ENCODE measurements around the gene FGF3.

Gene FGF3

DNA sequence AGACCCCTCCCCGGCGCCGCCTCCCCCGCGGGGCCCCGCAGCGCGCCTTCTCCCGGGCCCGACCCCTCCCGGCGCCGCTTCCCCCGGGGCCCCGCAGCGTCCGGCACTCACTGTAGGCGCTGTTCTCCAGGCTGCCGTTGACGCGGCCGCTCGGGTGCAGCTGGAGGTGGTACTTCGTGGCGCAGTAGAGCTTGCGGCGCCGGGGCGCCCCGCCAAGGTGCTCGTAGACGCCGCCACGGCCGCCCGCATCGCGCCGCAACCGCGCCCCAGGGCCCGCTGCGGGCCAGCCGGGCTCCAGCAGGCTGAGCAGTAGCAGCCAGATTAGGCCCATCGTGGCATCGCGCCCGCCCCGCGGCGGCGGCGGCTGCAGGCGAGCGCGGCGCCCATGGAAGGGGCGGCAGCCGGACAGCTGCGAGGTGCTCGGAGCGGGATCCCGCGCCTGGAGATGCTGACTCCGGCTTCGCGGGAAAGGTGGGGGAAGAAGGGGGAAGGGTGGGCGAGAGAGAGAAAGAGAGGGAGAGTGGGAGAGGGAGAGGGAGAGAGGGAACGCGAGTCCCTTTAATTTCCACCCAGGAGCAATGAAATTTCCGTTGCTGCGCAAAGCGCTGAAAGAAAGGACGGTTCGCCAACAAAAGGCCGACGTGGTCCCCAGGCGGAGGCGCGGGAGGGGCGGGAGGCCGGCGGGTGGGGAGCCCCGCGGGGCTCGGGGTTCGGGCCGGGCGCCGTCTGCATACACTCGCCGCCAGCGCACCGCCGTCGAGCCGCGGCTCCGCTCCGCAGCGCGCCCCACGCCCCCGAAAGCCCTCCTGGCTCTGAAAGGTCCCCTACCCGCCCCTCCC lies at the start of gene FGF3:
Gene FGF3, minus strand, starts transcription at position 814 of the 839 bp plus-strand sequence. Its CDS starts 483 bp downstream, at position 331.
- no peak for DNase-seq

DNA sequence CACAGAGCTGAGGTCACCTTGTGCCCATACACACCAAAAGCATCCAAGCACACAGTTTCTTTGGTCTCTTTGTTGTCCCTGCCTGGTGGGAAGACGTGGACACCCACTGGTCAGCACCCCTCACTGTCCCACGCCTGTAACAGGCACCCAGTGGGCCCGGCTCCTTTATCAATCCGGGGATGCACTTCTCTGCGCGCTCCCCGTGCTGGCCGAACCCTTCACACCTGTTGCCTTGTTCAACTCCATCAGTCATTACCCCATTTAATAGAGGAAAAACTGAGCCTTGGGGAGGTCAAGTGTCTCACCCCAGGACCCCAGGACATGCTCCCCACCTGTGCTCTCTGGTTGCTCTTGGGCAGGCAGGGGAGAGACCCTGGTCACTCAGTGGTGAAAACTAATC lies 49.7 kb upstream of the FGF3 start:
- no peak for DNase-seq

DNA sequence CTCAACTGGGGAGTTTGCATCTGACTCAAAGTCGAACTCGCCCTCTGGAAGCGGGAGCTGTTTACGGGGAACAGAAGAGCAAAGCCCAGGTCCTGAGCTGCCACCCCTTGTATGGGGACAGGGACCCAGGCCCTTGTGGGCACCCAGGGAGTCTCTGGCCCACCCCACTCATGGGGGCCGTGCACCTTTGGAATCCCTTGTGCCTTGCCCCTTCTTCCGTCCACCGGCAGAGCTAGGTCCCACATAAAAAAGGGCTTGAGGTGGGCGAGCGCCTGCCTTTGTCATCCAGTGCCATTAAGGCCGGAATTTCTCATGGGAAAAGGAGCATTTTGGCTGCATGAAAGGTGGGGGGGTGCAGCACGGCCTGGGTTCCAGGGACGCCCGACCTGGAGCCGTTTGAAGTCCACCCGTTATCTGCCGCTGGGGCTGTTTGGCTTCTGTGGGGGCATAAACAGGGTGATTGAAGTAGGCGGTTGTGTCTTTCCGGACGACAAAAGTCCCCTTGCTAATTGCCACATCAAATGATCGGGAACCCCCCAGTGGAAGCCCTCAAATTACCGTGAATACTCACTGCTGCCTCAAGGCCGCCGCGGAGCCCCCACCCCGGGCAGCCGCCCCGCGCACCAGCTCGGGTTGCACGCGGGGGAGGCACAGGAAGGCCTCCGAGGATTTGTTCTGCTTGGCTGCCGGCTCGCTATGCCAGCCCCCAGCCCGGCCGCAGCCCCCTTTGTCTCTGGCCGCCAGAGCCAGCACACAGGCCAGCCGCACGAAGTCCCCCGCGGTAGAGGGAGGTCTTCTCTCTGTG lies 49.0 kb upstream of the FGF3 start:
- DNase-seq, result no peak

DNA sequence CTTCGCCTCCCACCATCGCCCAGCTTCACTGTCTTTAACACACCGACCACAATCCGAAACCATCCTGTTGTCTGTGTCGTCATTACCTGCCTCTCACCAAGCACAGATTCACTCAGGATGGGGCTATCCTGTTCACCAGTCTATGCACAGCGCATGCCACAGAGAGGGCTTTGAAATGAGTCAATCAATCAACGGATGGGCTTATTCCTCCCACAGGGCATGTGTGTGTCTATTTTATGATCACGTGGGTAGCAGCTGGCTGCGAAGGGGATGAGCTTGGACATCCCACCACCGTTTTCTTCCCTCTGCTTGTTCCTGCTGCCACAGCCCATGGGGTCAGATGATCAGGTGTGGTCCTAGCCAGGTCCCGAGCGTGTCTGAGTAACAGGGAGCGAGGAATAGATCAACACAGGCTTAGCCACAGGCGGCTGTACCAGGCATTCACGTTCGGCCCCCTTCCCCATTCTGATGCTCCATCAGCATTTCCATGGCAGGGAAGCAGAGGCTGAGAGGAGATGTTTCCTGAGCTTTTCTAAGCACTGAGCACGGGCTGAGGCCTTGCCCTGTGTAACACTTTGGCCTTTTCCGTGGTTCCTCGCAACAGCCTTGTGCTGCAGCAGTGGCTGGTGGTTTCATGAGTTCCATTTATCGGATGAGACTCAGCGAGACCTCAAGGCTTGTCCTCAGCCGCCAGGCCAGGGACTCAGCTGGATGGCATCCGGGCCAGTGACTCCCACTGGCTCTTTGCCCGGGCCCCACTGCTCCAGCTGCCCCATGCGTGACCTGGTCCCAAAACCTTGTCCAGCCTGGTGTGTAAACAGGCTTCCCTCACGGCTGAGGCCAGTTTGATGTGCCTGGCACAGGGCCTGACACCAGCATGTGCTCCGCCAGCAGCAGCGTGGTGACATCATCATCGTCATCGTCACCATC lies 48.1 kb upstream of the FGF3 start:
- DNase-seq, result no peak

DNA sequence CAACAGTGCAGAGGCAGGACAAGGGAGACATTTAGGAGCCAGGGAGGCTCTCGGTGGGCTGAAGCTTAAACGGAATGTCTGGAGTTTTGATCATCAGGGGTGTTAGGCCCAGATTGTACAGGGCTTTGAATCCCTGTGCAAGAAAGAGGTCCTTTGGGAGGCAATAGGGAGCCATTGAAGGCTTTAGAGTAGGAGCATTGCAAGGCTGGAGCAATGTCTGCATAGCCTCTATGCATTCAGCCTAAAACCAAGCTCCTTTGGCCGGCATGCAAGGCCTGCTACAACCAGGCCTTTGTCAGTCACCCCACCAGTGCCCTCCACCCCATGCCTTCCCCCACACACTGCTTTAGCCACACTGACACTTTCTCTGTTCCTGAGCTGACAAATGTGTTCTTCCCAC lies 47.4 kb upstream of the FGF3 start:
- no peak for DNase-seq

DNA sequence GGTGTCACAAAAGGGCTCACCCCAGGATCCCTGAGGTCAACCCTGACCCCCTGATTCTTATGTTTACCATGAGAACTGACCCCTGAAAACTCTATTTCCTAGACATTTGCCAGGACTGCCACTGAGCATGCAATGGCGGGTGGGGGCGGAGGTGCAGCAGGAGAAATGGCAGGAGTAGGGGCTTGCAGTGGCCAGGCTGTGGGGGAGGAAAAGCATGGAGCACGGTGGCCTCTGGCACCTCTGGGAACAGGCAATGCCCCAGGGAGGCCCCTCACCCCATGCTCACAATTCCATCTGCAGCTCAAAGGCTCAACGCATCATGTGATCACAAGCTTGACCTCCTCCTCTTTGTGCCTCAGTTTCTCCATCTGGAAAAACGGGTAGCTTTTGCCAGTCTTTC lies 46.5 kb upstream of the FGF3 start:
- DNase-seq, result no peak

DNA sequence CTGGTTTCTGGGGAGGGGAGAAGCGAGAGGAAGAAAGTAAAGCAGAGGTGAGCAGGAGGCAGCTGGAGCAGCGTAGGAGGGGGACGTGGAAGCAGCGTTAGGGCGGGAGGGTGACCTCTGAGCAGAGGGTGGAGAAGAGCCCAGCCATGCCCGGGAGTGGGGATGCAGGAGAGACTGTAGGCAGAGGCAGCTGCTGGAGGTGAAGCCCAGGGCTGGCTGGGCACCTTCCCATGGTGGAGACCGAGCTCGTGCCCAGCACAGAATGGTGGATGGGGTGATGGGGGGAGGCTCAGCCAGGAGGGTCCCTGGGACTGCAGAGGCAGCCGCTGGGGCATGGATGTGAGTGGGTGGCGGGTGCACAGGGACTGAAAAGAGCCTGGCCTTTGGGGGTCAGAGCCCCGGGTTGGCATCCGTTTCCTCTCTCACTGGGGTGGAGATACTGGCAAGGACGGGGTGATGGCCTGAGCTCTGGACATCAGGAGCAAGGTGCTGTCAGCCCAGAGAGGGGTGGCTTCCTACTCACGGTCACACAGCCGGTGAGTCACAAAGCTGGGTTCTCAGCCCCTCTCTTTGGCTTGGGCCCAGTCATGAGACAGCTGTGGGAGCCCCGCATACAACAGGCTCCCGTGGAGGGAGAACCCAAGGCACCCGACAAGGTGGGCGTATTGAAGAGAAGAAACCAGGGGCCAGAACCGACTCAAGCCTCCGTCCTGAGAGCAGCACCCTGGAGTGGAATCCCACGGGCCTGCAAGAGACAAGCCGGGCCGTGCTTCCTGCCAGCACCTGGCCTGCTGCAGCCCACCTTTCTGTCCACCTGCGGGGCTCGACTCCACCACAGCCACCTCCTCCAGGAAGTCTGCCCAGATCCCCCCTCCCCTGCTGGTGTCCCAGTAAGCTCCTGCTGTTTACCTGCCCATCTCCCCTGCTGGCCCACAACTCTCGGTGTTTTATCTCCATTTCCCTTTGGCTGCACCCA lies 45.8 kb upstream of the FGF3 start:
- no peak for DNase-seq

DNA sequence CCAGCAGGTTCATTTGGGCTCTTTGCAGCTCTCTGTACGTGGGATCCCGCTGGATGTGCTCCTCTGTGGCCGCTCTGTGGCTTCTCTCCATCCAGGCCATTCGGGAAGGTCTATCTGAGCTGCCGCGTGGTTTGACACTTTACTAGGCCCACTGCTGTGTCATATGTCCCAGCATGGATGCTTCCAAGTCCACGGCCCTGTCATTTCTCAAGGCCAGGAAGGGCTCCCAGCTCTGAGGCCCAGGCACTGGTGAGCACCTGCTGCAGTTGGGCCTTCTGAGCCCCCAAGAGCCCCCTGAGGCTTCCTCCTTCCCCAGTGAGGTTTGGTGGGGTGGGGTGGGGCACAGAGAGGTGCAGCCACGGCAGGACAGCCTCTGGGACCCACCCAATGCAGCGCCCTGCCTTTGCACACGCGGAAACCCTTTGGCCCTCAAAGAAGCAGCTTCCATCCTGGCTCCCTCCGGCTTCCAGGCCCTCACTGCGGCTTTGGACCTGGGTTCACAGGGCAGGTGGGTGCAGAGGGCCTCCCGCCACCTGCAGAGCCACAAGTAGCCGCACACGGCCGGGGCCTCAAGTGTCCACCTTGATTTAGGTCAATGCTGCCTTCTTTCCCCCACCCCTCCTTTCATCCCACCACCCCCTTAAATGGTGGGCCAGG lies 44.5 kb upstream of the FGF3 start:
- no peak for DNase-seq

DNA sequence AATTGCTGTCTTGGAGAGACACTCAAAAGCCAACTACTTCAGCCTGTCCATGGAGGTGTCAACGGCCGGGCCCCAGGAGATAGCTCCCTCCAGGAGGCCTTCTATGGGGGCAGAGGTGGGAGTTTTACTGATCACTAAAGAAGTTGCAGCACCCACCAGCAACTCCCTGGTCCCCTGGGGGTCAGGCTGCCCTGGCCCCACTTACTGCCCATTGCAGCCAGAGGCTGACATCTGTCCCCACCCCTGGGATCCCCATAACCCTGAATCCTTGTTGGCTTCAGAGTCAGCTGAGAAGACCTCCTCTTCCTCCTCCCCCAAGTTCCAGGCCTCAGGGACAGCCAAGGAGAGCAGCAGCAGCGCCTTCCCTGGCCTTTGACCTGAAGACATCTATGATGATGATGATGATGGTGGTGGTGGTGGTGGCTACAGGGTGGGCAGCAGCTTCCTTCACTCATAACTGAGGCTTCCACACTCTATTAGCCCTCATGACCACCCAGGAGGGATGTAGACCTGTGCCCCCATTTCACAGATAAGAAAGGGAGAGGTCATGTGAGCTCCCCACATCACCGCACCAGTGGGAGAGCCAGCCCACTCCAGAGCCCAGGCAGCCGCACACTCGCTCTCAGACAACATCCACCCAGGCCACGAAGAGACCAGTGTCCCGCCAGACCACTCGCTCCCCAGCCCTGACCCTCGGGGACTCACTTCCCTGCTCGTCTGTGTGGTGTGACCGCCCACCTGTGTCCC lies 43.8 kb upstream of the FGF3 start:
- DNase-seq, result no peak

DNA sequence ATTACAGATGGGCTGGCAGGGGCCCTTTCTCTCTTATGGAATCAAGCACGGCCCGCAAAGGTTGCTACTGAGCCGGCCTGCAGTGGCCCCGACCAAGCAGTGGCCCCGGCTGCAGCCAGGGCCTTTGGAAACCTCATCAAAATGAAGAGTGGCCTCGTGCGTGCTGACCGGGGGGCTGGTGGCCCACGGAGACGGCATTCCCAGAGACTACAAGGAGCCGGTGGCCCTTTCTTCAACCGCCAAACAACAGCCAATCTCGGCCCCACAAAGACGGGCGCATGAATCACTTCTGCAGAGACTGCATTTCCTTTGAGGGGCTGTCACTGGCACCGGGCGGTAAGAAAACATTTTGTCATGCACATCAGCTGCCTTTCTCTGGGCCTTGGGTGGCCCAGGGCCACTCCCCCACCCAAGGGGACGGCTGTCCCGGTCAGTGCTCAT lies 43.1 kb upstream of the FGF3 start:
- DNase-seq, result no peak

DNA sequence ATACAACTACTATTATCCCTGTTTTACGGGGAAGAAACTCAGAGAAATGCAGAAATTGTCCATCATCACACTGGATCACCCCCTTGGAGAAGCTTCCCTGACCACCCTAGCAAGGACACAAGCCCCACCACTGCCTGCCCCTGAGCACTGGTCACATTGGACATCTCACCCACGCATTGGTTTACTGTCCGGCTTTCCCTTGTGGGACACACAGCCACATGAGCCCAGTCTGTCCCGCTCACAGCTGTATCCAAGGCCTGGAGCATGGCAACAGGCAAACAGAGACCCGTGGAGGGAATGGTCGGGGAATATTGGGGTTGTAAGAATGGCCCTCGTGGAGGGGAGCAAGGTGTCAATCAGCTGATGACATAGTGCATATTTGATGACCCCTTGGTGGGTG lies 42.7 kb upstream of the FGF3 start:
- DNase-seq, result no peak

DNA sequence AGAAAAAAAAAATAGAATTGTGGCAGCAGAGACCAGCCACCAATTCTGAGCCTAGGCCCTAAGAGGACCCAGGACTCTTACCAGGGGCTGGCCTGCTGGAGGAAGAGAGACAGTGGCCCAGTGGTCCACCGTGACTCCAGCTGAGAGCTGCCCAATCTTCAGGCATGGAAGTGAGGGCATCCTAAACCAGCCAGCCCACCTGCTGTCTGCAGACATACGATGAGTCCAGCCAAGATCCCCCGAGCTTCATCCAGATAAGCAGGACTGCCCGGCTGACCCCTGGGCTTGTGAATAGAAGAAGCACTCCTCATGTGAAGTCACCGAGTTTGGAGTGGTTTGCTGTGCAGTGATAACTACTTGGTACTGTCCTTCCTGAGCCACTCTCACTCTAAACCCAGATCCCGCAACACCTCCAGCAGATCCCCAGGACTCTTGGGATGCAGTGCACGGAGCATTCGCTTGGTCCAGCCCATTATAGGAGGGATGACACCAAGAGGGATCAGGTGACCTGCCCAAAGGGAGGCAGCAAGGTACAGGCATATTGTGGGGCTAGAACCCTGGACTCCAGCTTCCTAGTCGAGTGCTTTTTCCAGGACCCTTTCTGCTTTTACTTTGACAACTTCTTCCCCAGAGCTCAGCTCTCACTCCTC lies 41.7 kb upstream of the FGF3 start:
- DNase-seq, result no peak

DNA sequence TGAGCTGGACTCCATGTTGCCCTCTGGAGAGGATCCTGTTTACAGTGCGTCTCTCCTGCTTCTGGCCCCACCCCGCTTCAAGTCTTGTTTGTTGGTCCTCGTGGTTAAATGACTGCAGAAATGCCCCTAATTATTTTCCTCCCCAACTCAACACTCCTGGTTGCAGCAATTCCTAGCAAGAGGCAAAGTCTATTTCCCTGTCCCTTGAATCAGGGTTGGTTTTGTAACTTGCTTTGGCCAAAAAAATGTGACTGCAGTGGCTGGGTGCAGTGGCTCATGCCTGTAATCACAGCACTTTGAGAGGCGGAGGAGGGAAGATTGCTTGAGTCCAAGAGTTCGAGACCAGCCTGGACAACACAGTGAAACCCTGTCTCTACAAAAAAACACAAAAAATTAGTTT lies 41.0 kb upstream of the FGF3 start:
- no peak for DNase-seq

DNA sequence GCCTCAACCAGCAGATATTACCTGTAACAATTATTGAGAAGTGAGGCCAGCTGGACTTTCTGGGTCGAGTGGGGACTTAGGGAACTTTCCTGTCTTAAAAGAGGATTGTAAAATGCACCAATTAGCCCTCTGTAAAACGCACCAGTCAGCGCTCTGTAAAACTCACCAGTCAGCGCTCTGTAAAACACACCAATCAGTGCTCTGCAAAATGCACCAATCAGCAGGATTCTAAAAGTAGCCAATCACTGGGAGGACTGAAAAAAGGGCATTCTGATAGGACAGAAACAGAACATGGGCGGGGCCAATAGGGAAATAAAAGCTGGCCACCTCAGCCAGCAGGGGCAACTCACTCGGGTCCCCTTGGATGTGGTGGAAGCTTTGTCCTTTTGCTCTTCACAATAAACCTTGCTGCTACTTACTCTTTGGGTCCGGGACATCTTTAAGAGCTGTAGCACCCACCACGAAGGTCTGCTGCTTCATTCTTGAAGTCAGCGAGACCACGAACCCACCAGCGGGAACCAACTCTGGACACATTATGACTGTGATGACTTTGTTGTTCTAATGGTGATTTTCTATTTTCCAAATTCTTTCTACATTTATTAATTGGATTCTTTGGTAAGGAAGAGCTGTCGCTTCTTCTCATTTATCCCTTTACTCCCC lies 40.2 kb upstream of the FGF3 start:
- DNase-seq, result no peak

DNA sequence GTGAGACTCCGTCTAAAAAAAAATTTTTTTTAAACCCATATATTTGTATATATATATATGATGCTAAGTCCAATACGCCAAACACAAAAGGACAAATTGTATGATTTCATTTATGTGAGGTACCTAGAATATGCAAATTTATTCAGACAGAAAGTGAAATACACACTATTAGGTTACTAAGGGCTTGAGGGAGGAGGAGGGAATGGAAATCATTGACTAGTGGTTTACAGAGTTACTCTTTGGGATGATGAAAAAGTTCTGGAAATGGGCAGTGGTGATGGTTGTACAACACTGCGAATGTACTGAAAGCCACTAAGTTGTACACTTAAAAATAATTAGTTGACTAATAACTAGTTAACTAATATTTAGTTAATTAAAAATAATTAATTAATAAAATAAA lies 36.2 kb upstream of the FGF3 start:
- DNase-seq, result no peak

DNA sequence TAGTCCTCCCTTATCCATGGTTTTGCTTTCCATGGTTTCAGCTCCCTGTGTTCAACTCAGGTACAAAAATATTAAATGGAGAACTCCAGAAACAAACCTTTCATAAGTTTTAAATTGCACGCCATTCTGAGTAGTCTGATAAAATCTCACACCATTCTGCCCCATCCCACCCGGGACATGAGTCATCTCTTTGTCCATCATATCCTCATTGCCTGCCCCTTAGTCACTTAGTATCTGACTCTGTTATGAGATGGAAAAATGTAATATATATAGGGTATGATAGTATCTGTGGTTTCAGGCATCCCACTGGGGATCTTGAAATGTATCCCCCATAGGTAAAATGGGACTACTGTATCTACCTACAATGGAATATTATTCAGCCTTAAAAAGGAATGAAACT lies 35.5 kb upstream of the FGF3 start:
- no peak for DNase-seq

DNA sequence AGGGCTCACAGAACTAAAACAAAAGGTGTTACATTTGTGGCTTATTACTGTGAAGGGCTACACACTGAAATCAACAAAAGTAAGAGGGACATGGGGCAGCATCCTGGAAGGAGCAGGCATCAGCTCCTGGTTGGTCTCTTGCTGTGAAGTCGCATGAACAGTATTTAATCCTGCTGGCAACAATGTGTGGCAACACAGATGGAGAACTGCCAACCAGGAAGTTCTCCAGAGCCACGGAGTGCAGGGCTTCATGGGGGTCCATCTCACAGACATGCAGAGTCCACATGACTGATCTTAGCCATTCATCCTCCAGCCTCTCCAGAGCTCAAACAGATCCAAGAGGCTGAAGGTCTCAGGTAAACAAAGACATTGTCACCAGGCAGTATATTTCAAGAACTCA lies 32.8 kb upstream of the FGF3 start:
- DNase-seq, result no peak

DNA sequence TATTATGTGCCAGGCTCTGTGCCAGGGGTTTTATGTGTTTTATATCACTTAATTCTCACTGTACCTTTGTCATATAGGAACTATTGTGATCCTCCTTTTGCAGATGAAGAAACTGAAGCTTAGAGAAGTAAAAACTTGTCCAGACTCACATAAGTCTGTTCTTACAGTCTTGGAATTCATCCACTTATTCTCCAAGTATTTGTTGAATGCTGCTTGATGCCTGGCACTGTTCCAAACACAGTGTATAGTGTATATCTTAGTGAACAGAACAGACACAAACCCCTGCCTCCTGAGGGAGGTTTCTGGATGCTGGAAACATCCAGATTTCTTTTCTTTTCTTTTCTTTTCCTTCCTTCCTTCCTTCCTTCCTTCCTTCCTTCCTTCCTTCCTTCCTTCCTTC lies 29.0 kb upstream of the FGF3 start:
- DNase-seq, result no peak

DNA sequence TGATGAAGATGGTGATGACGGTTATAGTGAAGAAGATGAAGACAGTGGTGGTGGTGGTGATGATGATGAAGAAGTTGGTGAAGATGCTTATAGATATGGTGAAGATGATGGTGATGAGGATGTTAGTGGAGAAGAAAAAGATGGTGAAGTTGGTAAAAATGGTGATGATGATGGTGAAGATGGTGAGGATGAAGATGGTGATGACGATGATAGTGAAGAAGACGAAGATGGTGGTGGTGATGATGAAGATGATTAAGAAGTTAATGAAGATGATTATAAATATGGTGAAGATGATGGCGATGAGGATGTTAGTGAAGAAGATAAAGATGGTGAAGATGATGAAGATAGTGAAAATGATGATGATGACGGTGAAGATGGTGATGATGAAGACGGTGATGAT lies 25.2 kb upstream of the FGF3 start:
- DNase-seq, result no peak

DNA sequence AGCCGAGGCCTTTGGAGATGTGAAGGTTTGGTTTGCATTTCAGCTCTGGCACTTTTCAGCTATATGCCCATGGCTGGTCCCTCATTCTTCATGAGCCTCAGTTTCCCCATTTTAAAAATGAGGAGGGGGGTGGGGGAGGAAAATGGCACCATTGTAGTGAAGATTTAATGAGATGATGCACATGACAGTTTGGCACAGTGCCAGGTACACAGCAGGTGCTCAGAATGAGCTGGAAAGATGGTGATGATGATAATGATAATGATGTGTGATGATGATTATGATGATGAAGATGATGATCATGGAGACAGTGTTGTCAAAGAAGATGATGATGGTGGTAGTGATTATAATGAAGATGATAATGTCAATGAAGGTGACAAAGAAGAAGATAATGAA lies 24.3 kb upstream of the FGF3 start:
- DNase-seq, result no peak
